ENCODE data around the gene BEX4.
A peak's percentile ranks its signal among the peaks of the same experiment; 100 is the strongest.
"Not testable (repeated sequence)": the region's sequence is repeated elsewhere in the genome, so short reads cannot be mapped to it uniquely, and the experiment has no call there.

The BEX4 gene

GRCh38 chrX:103214870-103215424 lies at the start of gene BEX4:
BEX4 (plus strand) TSS chrX:103215108; CDS start chrX:103216154, 1,046 bp downstream.
- Mint-ChIP-seq H3K4me3 (peak within 1 kb of the TSS; percentile 84), H3K36me3 (ENCODE audit: low read depth) (no peaks in the 10 kb centered on the region), H3K4me1 (ENCODE audit: low read depth) (peaks cover 3% of the 10 kb centered on the region), H3K27me3 (ENCODE audit: low read depth) (peaks cover 10% of the 10 kb centered on the region), H3K27ac (peak within 1 kb of the TSS; percentile 79), H3K9me3 (no peaks in the 10 kb centered on the region)

GRCh38 chrX:103170216-103170615 lies 44.7 kb upstream of the BEX4 start:
- Mint-ChIP-seq H3K27me3 (ENCODE audit: low read depth) (no peaks in the 10 kb centered on the region), H3K36me3 (ENCODE audit: low read depth) (no peaks in the 10 kb centered on the region), H3K27ac (no peak overlapping the region), H3K9me3 (no peaks in the 10 kb centered on the region), H3K4me1 (ENCODE audit: low read depth) (no peaks in the 10 kb centered on the region), H3K4me3 (no peak overlapping the region)

GRCh38 chrX:103171353-103171752 lies 43.6 kb upstream of the BEX4 start:
- no peak overlapping the region for H3K27ac Mint-ChIP-seq
- peaks cover 2% of the 10 kb centered on the region for H3K4me1 Mint-ChIP-seq (ENCODE audit: low read depth)
- no peaks in the 10 kb centered on the region for H3K36me3 Mint-ChIP-seq (ENCODE audit: low read depth)
- H3K9me3 Mint-ChIP-seq: no peaks in the 10 kb centered on the region
- no peak overlapping the region for H3K4me3 Mint-ChIP-seq
- H3K27me3 Mint-ChIP-seq (ENCODE audit: low read depth): peaks cover 3% of the 10 kb centered on the region

- not testable (repeated sequence) for H3K4me1 Mint-ChIP-seq (ENCODE audit: low read depth); H3K36me3 Mint-ChIP-seq (ENCODE audit: low read depth); H3K9me3 Mint-ChIP-seq; H3K4me3 Mint-ChIP-seq; H3K27ac Mint-ChIP-seq; H3K27me3 Mint-ChIP-seq (ENCODE audit: low read depth)
Measured at GRCh38 chrX:103175256-103175655, 39.7 kb upstream of the BEX4 start.

- no peak overlapping the region for H3K4me3 Mint-ChIP-seq
Measured at GRCh38 chrX:103175944-103176753, 38.8 kb upstream of the BEX4 start.

GRCh38 chrX:103177556-103177955 lies 37.4 kb upstream of the BEX4 start:
- Mint-ChIP-seq H3K27me3 (ENCODE audit: low read depth) (peaks cover 7% of the 10 kb centered on the region), H3K27ac (no peak overlapping the region), H3K9me3 (no peaks in the 10 kb centered on the region), H3K36me3 (ENCODE audit: low read depth) (no peaks in the 10 kb centered on the region), H3K4me1 (ENCODE audit: low read depth) (peaks cover 2% of the 10 kb centered on the region), H3K4me3 (no peak overlapping the region)

More at GRCh38 chrX:103175944-103176753, 38.8 kb upstream of the BEX4 start:
- H3K4me1 Mint-ChIP-seq (ENCODE audit: low read depth): peaks cover 2% of the 10 kb centered on the region
- H3K9me3 Mint-ChIP-seq: no peaks in the 10 kb centered on the region
- H3K36me3 Mint-ChIP-seq (ENCODE audit: low read depth): no peaks in the 10 kb centered on the region
- peaks cover 6% of the 10 kb centered on the region for H3K27me3 Mint-ChIP-seq (ENCODE audit: low read depth)
- no peak overlapping the region for H3K27ac Mint-ChIP-seq

GRCh38 chrX:103183912-103184311 lies 31.0 kb upstream of the BEX4 start:
- H3K36me3 Mint-ChIP-seq (ENCODE audit: low read depth): no peaks in the 10 kb centered on the region
- no peak overlapping the region for H3K27ac Mint-ChIP-seq
- H3K4me3 Mint-ChIP-seq: no peak overlapping the region
- no peaks in the 10 kb centered on the region for H3K9me3 Mint-ChIP-seq
- peaks cover 4% of the 10 kb centered on the region for H3K27me3 Mint-ChIP-seq (ENCODE audit: low read depth)
- H3K4me1 Mint-ChIP-seq (ENCODE audit: low read depth): no peaks in the 10 kb centered on the region

- Mint-ChIP-seq H3K9me3 (no peaks in the 10 kb centered on the region), H3K4me1 (ENCODE audit: low read depth) (no peaks in the 10 kb centered on the region), H3K27me3 (ENCODE audit: low read depth) (peaks cover 4% of the 10 kb centered on the region), H3K27ac (no peak overlapping the region), H3K4me3 (no peak overlapping the region), H3K36me3 (ENCODE audit: low read depth) (no peaks in the 10 kb centered on the region)
Measured at GRCh38 chrX:103187953-103188475, 26.9 kb upstream of the BEX4 start.

- Mint-ChIP-seq H3K4me3 (no peak overlapping the region), H3K4me1 (ENCODE audit: low read depth) (peaks cover 4% of the 10 kb centered on the region), H3K27me3 (ENCODE audit: low read depth) (no peaks in the 10 kb centered on the region), H3K27ac (no peak overlapping the region), H3K9me3 (no peaks in the 10 kb centered on the region), H3K36me3 (ENCODE audit: low read depth) (no peaks in the 10 kb centered on the region)
Measured at GRCh38 chrX:103197721-103198306, 17.1 kb upstream of the BEX4 start.

GRCh38 chrX:103198668-103199067 lies 16.2 kb upstream of the BEX4 start:
- H3K27me3 Mint-ChIP-seq (ENCODE audit: low read depth); H3K36me3 Mint-ChIP-seq (ENCODE audit: low read depth); H3K27ac Mint-ChIP-seq; H3K4me3 Mint-ChIP-seq; H3K9me3 Mint-ChIP-seq; H3K4me1 Mint-ChIP-seq (ENCODE audit: low read depth): not testable (repeated sequence)

GRCh38 chrX:103201041-103201440 lies 13.9 kb upstream of the BEX4 start:
- no peak overlapping the region for H3K4me3 Mint-ChIP-seq
- H3K4me1 Mint-ChIP-seq (ENCODE audit: low read depth): peaks cover 4% of the 10 kb centered on the region
- H3K27me3 Mint-ChIP-seq (ENCODE audit: low read depth): no peaks in the 10 kb centered on the region

GRCh38 chrX:103210056-103210455 lies 4.9 kb upstream of the BEX4 start:
- H3K4me3 Mint-ChIP-seq: no peak overlapping the region
- no peaks in the 10 kb centered on the region for H3K9me3 Mint-ChIP-seq
- no peaks in the 10 kb centered on the region for H3K36me3 Mint-ChIP-seq (ENCODE audit: low read depth)
- H3K27ac Mint-ChIP-seq: no peak overlapping the region
- peaks cover 3% of the 10 kb centered on the region for H3K4me1 Mint-ChIP-seq (ENCODE audit: low read depth)
- H3K27me3 Mint-ChIP-seq (ENCODE audit: low read depth): no peaks in the 10 kb centered on the region

More at GRCh38 chrX:103201041-103201440, 13.9 kb upstream of the BEX4 start:
- H3K27ac Mint-ChIP-seq: no peak overlapping the region
- no peaks in the 10 kb centered on the region for H3K36me3 Mint-ChIP-seq (ENCODE audit: low read depth)
- no peaks in the 10 kb centered on the region for H3K9me3 Mint-ChIP-seq

- Mint-ChIP-seq H3K9me3 (no peaks in the 10 kb centered on the region), H3K36me3 (ENCODE audit: low read depth) (no peaks in the 10 kb centered on the region), H3K27ac (no peak overlapping the region), H3K27me3 (ENCODE audit: low read depth) (no peaks in the 10 kb centered on the region), H3K4me3 (no peak overlapping the region), H3K4me1 (ENCODE audit: low read depth) (peaks cover 3% of the 10 kb centered on the region)
Measured at GRCh38 chrX:103211012-103211715, 3.7 kb upstream of the BEX4 start.

GRCh38 chrX:103212749-103213457 lies 2.0 kb upstream of the BEX4 start:
- H3K9me3 Mint-ChIP-seq: no peaks in the 10 kb centered on the region
- H3K4me3 Mint-ChIP-seq: no peak overlapping the region
- H3K27me3 Mint-ChIP-seq (ENCODE audit: low read depth): no peaks in the 10 kb centered on the region
- no peaks in the 10 kb centered on the region for H3K36me3 Mint-ChIP-seq (ENCODE audit: low read depth)
- H3K4me1 Mint-ChIP-seq (ENCODE audit: low read depth): peaks cover 3% of the 10 kb centered on the region
- no peak overlapping the region for H3K27ac Mint-ChIP-seq

Measured in T-helper 1 cell treated with Interleukin-12 subunit alpha and Interleukin-12 subunit beta and Interleukin-4 antibody, amounts not matched to agents 30 μg/mL and 1 μg/mL, for 36 hours (primary cell).